Measurements from ENCODE around the gene CARD11.
"Not testable (repeated sequence)": the region's sequence is repeated elsewhere in the genome, so short reads cannot be mapped to it uniquely, and the experiment has no call there.

Gene CARD11

DNA sequence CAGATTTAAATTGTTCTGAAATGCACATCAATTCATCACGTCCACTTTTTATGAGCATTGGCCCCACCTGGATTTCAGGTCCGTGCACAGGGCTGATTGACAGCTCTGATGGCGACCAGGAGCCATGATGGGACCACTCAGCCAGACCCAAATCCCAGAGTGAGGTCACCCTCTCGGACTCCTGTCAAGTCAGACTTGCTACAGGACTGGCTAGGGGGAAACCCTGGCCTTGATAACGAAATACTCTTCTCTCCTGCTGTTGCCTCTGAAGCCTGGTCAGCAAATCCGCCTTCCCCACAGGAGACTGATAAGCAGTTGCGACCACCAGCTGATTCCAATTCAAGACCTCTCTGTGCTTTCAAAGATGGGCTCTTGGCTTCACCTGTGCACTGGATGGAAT, 76.4 kb downstream of the CARD11 start:
- H3K4me1 Mint-ChIP-seq, result peaks cover 17% of the 10 kb centered on the region
- ATAC-seq (ENCODE audit: low read depth), result no peak
- H3K36me3 Mint-ChIP-seq, result peaks cover 34% of the 10 kb centered on the region
- no peaks in the 10 kb centered on the region for H3K27me3 Mint-ChIP-seq
- no peak overlapping the region for H3K4me3 Mint-ChIP-seq
- H3K27ac Mint-ChIP-seq, result no peak overlapping the region
- DNase-seq (ENCODE audit: low spot score in 2 of 2), result no peak
- H3K9me3 Mint-ChIP-seq, result peaks cover 3% of the 10 kb centered on the region

DNA sequence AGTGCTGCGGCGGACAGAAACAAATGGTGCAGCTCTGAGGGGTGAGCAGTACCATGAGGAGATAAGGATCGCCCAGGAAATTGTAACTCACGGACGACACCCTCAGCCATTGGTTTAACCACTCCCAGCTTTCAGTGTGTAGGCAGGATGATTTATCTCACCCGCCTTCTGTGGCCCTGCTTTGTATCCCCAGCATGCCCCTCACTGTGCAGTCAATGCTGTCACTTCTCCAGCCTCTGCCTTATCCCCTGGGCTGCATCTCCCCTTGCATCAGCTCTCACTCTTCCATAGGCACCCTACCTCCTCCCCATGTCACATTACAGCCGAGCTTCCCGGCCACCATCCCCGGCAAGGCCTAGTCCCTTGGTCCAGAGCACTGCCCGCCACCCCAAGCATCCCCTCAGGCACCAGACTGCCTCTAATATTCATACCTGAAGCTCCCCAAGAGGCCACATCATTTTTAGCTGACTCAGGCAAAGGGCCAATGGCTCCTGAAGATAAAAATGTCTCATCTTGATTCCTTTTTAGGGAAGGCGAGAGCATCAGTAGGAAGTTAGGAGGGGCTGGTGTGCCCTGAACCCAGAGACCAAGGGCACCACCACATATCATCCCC, 77.1 kb downstream of the CARD11 start:
- Mint-ChIP-seq H3K36me3 (peaks cover 36% of the 10 kb centered on the region), H3K27ac (no peak overlapping the region), H3K27me3 (no peaks in the 10 kb centered on the region), H3K4me3 (peak overlapping the region; percentile 22), H3K4me1 (peaks cover 14% of the 10 kb centered on the region), H3K9me3 (peaks cover 3% of the 10 kb centered on the region)
- ATAC-seq (ENCODE audit: low read depth), result no peak
- DNase-seq (ENCODE audit: low spot score in 2 of 2), result no peak

DNA sequence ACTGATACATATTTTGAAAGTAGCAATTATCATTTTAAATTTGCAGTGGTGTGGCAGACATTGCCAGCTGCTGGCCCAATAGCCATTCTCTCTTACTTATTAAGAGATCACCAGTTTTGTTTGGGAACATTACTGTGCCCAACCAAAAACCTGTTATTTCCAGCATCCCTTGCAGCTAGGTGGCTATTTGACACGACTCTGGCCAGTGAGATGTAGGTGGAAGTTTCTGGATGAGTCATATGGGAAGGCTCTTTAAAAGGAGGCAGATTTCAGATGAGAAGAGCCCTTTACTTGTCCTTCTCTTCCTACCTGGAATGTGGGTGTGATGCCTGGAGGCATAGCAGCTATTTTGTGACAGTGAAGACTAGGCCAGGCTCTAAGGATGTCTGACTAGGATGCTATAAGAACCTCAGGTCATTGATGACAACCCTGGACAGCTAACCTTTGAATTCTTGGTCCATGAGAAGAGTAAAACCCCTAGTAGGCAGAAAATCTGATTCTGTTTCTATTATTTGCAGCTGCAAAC, 77.9 kb downstream of the CARD11 start:
- peaks cover 3% of the 10 kb centered on the region for H3K9me3 Mint-ChIP-seq
- peaks cover 36% of the 10 kb centered on the region for H3K36me3 Mint-ChIP-seq
- no peaks in the 10 kb centered on the region for H3K27me3 Mint-ChIP-seq
- DNase-seq (ENCODE audit: low spot score in 2 of 2), result no peak
- no peak for ATAC-seq (ENCODE audit: low read depth)
- peak overlapping the region; percentile 32 for H3K27ac Mint-ChIP-seq
- H3K4me1 Mint-ChIP-seq, result peaks cover 14% of the 10 kb centered on the region
- no peak overlapping the region for H3K4me3 Mint-ChIP-seq

DNA sequence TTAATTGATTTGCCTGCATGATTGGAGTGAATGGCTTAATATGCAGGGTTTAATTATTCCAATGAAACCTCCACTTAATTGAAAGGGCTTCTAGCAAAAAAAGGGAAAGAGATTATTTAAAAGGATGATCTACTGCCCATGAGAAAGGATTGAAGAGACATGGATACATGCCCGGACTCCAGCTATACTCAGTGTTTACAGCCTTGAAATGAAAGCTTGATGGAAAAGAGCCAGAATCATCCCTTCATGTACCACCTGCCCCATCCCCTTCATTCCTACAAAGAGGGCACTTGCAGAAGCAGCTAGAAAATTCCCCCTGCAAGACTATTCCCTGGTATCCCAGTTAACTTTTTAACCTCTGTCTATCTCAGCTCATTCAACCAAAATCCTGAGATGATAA, 78.4 kb downstream of the CARD11 start:
- Mint-ChIP-seq H3K36me3 (peaks cover 36% of the 10 kb centered on the region), H3K27ac (peak overlapping the region; percentile 32), H3K4me1 (peaks cover 14% of the 10 kb centered on the region), H3K4me3 (no peak overlapping the region), H3K27me3 (no peaks in the 10 kb centered on the region), H3K9me3 (peaks cover 3% of the 10 kb centered on the region)
- DNase-seq (ENCODE audit: low spot score in 2 of 2) (no peak), ATAC-seq (ENCODE audit: low read depth) (no peak)

DNA sequence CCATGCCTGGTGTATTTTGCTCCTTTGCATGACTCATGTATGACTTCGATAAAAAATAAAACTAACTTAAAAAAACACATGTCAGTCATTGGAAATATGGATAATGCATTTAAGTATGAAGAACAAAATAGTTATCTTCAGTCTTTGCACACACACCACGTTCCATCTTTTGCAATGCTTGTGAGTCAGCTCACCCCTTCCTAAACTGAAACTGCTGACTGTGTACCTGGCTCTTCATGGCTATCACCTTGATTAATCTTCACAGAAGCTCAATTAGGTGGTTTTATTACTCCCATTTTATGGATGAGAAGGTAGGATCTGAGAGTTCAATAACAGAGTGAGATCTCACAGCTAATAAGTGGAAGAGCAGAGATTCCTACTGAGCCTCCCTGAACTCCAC, 79.5 kb downstream of the CARD11 start:
- Mint-ChIP-seq H3K27ac (peak overlapping the region; percentile 86), H3K36me3 (peaks cover 39% of the 10 kb centered on the region), H3K9me3 (peaks cover 3% of the 10 kb centered on the region), H3K4me3 (no peak overlapping the region), H3K27me3 (no peaks in the 10 kb centered on the region), H3K4me1 (peaks cover 16% of the 10 kb centered on the region)
- ATAC-seq (ENCODE audit: low read depth) (no peak), DNase-seq (ENCODE audit: low spot score in 2 of 2) (no peak)

DNA sequence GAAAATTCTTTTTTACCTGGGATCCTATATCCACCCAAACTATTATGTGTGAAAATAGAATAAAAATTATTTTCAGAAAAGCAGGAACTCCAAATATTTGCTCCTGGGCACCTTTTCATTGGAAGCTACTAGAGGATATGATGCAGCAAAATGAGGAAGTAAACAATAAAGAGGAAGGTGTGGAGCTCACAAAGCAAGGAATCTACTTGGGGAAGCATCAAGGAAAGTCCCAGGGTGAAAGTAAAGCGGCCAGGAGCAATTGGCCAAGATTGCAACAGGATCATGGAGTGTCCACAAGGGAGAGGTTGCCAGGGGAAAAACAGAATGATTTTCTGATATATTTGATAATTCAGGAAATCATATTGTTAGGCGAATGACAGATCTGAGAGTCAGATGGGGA, 80.8 kb downstream of the CARD11 start:
- DNase-seq (ENCODE audit: low spot score in 2 of 2) (no peak), ATAC-seq (ENCODE audit: low read depth) (no peak)
- H3K27ac Mint-ChIP-seq, result peak overlapping the region; percentile 37
- peaks cover 19% of the 10 kb centered on the region for H3K4me1 Mint-ChIP-seq
- no peak overlapping the region for H3K4me3 Mint-ChIP-seq
- H3K27me3 Mint-ChIP-seq, result no peaks in the 10 kb centered on the region
- H3K9me3 Mint-ChIP-seq, result peaks cover 3% of the 10 kb centered on the region
- H3K36me3 Mint-ChIP-seq, result peaks cover 40% of the 10 kb centered on the region

DNA sequence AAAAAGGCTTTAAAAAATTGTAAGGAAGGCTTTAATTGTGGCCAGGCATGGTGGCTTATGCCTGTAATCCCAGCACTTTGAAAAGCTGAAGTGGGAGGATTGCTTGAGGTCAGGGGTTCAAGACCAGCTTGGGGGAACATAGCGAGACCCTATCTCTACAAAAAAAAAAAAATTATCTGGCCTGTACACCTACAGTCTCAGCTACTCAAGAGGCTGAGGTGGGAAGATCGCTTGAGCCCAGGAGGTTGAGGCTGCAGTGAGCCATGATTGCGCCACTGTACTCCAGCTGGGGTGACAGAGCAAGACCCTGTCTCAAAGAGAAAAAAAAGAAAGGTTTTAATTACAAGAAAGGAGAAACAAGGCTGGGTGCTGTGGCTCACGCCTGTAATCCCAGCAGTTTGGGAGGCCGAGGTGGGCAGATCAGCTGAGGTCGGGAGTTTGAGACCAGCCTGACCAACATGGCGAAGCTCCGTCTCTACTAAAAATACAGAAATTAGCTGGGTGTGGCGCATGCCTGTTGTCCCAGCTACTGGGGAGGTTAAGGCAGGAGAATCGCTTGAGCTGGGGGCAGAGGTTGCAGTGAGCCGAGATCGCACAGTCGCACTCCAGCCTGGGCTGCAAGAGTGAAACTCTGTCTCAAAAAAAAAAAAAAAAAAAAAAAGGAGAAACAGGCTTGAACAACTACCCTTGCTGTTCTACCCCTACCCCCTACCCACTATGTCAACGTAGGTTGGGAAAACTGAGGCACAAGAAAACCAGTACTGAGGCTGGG, 83.7 kb downstream of the CARD11 start:
- ATAC-seq (ENCODE audit: low read depth) (no peak), DNase-seq (ENCODE audit: low spot score in 2 of 2) (no peak)
- Mint-ChIP-seq H3K27ac (peak overlapping the region; percentile 80), H3K4me1 (peaks cover 24% of the 10 kb centered on the region), H3K27me3 (no peaks in the 10 kb centered on the region), H3K4me3 (no peak overlapping the region), H3K9me3 (no peaks in the 10 kb centered on the region), H3K36me3 (peaks cover 27% of the 10 kb centered on the region)

DNA sequence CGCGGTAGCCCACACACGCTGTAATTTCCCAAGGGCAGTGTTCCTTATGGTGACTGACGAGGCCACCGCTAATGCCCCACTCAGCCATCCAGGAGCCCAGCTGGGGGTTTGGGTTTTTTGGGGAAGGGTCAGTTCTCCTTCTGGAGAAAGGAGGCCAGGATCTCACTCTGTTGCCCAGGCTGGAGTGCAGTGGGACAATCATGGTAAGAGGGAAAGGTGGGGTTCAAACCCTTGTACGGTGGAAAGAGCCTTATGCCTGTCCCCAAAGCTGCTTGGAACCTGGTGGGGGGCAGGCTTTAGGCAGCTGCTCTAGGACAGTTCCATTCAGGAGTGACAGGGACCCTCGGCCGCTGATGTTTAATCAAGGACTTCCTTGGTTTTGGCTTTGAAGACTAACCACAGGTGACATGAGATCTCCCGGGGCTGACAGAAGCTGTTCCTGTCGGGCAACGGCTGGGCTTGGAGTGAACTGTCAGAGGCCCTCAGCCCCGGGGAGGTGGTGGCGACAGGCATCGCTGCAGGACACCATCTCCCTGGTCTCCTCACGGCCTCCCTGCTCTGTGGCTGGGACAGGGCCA, 84.5 kb downstream of the CARD11 start:
- Mint-ChIP-seq H3K27ac (peak overlapping the region; percentile 35), H3K4me1 (peaks cover 22% of the 10 kb centered on the region), H3K27me3 (no peaks in the 10 kb centered on the region), H3K4me3 (no peak overlapping the region), H3K36me3 (peaks cover 21% of the 10 kb centered on the region), H3K9me3 (no peaks in the 10 kb centered on the region)
- no peak for ATAC-seq (ENCODE audit: low read depth)
- no peak for DNase-seq (ENCODE audit: low spot score in 2 of 2)

DNA sequence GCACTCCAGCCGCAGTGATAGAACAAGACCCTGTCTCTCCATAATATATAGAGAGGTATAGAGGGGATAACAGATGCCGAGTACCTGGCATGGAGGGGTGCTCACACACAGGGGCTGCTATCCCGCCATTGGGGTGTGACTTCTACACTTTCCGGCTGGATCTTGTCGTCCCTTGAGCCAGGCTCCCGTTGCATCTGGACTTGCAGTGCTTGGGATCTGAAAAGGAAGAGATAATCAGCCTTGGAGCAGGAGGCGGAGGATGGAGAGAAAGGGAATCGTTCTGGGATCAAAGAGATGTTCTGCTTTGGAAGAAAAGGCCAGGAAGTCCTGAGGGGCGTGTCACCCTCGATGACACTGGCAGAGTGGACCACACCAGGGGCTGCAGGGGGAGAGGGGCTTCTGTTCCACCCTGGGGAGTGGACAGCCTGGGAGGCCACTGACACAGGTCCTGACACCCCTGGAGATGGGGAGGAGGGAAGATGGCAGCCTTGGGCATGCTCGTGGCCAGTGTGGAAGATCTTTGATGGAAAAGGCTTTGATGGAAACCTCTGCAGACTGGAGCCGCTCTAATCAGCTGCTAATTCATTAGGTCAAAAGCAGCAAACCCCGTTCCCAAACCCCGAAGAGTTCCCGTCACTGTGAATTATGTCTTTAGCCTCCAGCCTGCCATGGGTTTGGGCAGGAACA, 85.1 kb downstream of the CARD11 start:
- H3K36me3 Mint-ChIP-seq, result peaks cover 22% of the 10 kb centered on the region
- ATAC-seq (ENCODE audit: low read depth) (no peak), DNase-seq (ENCODE audit: low spot score in 2 of 2) (no peak)
- no peaks in the 10 kb centered on the region for H3K27me3 Mint-ChIP-seq
- peaks cover 25% of the 10 kb centered on the region for H3K4me1 Mint-ChIP-seq
- H3K9me3 Mint-ChIP-seq, result no peaks in the 10 kb centered on the region
- no peak overlapping the region for H3K4me3 Mint-ChIP-seq
- H3K27ac Mint-ChIP-seq, result peak overlapping the region; percentile 35

DNA sequence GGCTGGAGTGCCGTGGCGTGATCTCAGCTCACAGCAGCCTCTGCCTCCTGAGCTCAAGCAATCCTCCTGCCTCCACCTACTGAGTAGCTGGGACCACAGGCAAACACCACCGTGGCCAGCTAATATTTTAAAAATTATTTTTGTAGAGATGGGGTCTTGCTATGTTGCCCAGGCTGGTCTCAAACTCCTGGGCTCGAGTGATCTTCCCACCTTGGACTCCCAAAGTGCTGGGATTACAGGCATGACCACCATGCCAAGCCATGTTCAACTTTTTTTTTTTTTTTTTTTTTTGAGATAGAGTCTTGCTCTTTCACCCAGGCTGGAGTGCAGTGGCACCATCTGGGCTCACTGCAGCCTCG, 86.3 kb downstream of the CARD11 start:
- not testable (repeated sequence) for H3K4me3 Mint-ChIP-seq; H3K27me3 Mint-ChIP-seq; DNase-seq (ENCODE audit: low spot score in 2 of 2); H3K27ac Mint-ChIP-seq; H3K9me3 Mint-ChIP-seq; ATAC-seq (ENCODE audit: low read depth)
- Mint-ChIP-seq H3K36me3 (peaks cover 24% of the 10 kb centered on the region), H3K4me1 (peaks cover 19% of the 10 kb centered on the region)

DNA sequence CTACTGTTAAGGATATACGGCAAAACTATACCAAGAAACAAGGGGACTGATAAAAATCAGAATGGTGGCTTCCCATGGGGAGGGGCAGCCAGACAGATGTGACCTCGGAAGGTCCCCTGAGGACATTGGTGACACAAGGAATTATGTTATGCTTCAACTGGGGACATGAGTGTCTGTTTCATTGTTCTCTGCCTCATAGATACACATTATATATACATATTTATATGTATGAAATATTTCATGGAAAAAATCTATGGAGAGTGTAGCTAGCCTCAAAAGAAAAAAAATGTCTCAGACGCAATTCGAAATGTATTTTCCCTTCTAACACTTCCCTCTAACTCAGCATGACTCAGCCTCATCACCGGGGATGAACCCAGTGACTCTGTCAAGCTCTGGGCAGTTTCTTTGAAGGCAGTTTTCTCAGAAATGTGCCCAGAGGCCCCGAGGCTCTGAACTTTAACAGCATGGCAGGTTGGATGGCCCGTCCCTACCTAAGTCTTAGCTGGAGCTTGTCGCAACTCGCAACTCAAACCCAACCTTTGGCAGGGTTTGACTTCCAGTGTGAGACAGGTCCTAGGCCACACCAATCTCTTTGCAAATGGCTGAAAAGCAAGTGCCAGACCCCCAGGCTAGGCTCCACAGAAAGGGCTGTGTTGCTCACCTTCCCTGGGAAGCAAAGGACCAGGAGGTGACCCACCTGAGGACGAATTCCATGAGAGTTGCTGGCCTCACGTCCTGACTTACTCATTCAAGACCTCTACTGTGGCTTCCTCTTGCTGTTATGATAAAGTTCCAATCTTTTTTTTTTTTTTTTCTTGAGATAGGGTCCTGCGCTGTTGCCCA, 86.9 kb downstream of the CARD11 start:
- no peak overlapping the region for H3K27ac Mint-ChIP-seq
- no peak for ATAC-seq (ENCODE audit: low read depth)
- H3K4me1 Mint-ChIP-seq, result peaks cover 23% of the 10 kb centered on the region
- no peak for DNase-seq (ENCODE audit: low spot score in 2 of 2)
- H3K9me3 Mint-ChIP-seq, result no peaks in the 10 kb centered on the region
- H3K27me3 Mint-ChIP-seq, result no peaks in the 10 kb centered on the region
- H3K36me3 Mint-ChIP-seq, result peaks cover 25% of the 10 kb centered on the region
- no peak overlapping the region for H3K4me3 Mint-ChIP-seq

DNA sequence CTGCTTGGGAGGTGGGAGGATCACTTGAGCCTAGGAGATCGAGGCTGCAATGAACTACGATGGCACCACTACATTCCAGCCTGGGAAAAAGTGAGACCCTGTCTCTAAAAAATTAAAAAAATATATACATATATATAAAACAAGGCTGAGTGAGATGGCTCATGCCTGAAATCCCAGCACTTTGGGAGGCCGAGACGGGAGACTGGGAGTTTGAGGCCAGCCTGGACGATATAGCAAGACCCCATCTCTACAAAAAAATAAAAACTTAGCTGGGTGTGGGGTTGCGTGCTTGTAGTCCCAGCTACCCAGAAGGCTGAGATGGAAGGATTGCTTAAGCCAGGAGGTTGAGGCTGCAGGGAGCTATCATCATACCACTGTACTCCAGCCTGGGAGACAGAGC, 87.6 kb downstream of the CARD11 start:
- DNase-seq (ENCODE audit: low spot score in 2 of 2) (no peak), ATAC-seq (ENCODE audit: low read depth) (no peak)
- Mint-ChIP-seq H3K9me3 (no peaks in the 10 kb centered on the region), H3K4me3 (no peak overlapping the region), H3K36me3 (peaks cover 24% of the 10 kb centered on the region), H3K4me1 (peaks cover 25% of the 10 kb centered on the region), H3K27ac (no peak overlapping the region), H3K27me3 (no peaks in the 10 kb centered on the region)

DNA sequence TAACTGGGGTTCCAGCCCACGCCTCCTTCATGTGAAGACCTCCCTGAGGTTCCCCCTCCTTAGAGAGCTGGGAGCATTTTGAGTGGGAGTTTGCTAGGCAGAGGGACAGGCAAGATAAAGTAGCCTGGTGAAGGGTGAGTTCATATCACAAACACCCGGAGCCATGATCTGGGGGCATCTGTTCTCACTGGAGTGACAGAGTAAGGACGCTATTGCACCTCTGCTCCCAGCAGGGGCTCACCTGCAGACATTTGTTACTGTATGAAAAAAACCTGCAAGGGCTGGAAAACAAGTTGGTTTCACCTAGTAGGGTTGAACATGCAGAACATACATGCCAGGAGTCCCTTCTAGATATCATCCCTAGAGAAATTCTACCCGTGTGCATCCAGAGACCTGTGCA, 88.4 kb downstream of the CARD11 start:
- H3K9me3 Mint-ChIP-seq, result no peaks in the 10 kb centered on the region
- peak overlapping the region; percentile 85 for H3K27ac Mint-ChIP-seq
- no peak overlapping the region for H3K4me3 Mint-ChIP-seq
- peaks cover 27% of the 10 kb centered on the region for H3K36me3 Mint-ChIP-seq
- H3K27me3 Mint-ChIP-seq, result no peaks in the 10 kb centered on the region
- ATAC-seq (ENCODE audit: low read depth) (no peak), DNase-seq (ENCODE audit: low spot score in 2 of 2) (no peak)
- peaks cover 33% of the 10 kb centered on the region for H3K4me1 Mint-ChIP-seq
